ELF-1 (cell line): ENCODE data around the gene CRKL.
"Not testable (repeated sequence)": the region's sequence is repeated elsewhere in the genome, so short reads cannot be mapped to it uniquely, and the experiment has no call there.

Experiments used
- DNase-seq: peaks from one replicate; pipeline ENCODE4 v3.0.0-alpha.2; 2016; ENCODE audit warnings: low read depth, low spot score

Gene CRKL

DNA sequence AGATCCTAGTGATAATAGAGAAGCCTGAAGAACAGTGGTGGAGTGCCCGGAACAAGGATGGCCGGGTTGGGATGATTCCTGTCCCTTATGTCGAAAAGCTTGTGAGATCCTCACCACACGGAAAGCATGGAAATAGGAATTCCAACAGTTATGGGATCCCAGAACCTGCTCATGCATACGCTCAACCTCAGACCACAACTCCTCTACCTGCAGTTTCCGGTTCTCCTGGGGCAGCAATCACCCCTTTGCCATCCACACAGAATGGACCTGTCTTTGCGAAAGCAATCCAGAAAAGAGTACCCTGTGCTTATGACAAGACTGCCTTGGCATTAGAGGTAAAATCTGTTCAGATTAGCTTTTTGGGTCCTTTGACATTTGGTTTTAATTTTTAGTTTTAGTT lies 16.7 kb downstream of the CRKL start:
- no peak for DNase-seq

DNA sequence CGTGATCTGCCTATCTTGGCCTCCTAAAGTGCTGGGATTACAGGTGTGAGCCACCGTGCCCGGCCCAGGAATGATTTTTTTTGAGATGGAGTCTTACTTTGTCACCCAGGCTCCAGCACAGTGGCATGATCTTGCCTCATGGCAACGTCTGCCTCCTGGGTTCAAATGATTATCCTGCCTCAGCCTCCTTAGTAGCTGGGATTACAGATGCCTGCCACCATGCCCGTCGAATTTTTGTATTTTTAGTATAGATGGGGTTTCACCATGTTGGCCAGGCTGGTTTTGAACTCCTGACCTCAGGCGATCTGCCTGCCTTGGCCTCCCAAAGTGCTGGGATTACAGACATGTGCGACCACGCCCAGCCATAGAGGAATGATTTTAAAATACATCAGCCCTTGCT lies 17.8 kb downstream of the CRKL start:
- not testable (repeated sequence) for DNase-seq

DNA sequence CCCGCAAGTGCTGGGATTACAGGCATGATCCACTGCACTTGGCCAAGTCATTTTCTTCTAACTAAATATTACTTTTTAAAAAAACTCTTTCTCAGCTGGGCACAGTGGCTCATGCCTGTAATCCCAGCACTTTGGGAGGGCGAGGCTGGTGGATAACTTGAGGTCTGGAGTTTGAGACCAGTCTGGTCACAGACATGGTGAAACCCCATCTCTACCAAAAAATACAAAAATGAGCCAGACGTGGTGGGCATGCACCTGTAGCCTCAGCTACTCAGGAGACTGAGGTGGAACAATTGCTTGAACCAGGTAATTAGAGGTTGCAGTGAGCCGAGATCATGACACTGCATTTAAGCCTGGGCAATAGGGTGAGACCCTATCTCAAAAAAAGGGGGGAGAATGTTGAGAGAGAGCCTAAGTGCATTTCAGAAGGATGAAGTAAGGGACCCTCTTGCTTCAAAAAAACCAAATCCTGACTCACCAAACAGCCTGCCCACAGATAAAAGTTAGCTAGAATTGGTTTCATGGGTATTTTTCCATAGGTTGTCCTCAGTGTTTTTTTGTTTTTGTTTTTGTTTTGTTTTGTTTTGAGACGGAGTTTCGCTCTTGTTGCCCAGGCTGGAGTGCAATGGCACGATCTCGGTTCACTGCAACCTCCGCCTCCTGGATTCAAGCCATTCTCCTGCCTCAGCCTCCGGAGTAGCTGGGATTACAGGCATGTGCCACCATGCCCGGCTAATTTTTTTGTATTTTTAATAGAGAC lies 18.8 kb downstream of the CRKL start:
- DNase-seq: not testable (repeated sequence)

DNA sequence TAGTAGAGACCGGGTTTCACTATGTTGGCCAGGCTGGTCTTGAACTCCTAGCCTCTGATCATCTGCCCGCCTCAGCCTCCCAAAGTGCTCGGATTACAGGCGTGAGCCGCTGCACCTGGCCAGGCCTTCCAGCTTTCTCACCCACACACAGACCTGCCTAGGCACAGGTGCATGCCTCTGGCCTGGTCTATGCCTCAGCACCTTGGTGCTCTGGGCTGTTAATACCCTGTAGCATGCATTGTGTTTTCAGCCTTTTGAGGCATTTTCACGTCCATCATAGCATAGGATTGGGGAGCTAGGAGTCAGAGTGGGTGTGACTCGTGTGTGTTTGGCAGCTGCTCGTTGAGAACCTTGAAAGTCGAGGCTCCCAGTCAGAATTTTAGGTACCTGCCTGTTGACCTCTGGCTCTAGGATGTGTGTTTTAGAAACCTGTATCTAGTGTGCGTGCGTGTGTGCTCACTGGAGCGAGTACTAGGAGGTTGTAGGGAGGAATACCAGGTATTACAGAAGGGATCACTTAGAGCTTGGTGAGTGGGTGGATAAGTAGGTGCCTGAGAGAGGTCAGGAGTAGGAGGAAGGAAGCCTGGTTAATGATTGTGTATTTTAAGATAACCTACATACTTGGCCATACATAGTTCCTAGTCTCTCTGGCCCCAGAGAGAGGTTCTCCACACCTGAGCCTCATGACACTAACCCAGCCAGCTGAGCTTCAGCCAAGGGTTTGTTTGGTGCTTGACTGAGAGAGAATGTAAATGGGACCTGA lies 20.0 kb downstream of the CRKL start:
- no peak for DNase-seq

DNA sequence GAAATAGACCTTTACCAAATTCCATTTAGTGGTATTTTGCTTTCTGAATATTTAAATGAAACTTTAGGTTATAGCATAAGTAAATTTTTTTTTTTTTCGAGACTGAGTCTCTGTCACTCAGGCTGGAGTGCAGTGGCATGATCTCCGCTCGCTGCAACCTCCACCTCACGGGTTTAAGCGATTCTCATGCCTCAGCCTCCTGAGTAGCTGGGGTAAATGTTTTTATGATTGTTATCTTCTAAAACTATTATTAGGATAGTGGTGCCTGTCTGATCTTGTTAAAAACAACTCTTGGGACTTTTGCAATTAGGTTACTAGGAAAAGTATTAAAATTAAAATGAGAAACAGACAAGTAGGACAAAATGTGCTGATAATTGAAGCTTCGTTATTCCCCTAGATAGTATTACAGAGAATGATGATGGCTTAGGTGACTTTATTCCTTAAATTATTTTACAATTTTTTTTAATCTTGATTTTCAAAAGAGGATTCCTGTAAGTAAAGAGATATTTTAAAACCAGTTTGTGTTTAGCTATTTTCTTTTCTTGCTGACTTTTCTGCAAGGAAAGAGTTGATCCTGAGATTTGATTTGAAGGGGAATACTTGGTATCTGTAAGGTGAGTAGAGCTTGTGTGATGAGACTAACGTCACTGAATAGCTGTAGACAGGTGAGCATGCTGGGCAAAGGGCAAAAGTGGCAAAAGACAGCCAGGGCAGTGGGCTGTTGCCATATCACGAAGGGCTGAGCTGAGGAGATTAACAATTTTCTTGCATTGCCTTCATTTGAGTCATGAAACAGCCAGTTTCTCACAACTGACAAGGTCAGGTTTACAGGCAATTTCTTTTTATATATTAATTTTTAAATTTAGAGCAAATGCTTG lies 20.8 kb downstream of the CRKL start:
- no peak for DNase-seq

DNA sequence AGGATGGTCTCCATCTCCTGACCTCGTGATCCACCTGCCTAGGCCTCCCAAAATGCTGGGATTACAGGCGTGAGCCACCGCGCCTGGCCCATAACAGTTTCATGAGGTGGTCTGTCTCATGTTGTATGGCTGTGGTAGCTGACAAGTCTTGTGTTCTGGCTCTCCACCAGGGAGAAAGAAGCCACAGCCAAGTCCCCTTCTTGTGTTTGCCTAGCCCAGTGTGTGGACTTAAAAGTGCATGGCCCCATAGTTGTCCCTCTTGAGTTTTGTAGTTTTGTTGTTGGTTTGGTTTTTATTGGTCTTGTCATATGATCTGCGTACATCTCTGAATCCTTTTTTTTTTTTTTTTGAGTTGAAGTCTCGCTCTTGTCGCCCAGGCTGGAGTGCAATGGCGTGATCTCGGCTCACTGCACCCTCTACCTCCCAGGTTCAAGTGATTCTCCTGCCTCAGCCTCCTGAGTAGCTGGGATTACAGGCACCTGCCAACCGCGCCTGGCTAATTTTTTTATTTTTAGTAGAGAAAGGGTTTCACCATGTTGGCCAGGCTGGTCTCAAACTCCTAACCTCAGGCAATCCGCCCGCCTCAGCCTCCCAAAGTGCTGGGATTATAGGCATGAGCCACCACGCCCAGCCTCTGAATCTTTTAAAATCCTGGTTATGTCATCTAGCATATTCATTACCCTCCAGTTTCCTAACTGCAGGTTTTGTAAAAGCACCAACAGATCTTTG lies 22.4 kb downstream of the CRKL start:
- DNase-seq: not testable (repeated sequence)

DNA sequence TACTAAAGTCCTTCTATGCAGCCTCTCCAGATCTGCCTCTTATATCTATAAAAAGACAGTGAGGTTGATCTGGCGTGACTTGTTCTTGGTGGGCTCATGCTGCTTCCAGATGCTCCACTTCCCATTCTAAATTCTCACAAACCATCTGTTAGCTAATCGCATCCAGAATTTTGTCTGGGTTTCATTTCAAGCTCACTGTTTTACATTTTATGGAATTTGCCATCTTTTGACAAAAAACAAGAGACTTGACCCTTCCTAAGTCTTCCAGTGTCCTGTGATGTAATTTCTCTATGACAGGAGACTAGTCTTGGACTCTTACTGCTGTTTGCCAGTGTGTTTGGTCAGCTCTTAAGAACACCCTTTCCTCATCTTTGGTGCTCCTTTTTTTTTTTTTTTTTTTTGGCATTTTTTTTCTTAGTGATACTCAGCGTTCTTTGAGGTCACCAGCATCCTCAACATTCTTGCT lies 23.0 kb downstream of the CRKL start:
- no peak for DNase-seq

DNA sequence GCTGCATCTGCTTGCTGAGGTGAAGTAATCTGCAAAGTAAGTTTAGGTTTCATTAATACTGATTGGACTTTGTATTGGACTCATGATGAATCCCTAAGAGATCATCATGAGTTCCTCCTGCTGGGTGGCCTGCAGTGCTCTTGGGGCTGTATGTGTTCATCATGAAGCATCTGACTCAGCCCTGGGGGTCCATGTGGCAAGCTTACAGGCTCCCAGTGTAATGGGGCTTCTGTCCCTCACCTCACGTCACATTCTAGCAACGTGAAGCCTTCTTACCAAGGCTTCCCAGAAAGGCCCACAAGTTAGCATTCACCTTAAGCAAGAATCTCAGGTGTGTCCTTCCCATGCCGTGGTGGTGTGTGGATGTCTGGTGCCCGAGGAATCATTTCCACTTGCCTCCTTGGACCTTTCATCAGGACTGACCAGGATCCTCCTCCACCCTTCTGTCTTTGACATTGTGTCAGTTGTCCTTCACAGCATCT lies 23.7 kb downstream of the CRKL start:
- DNase-seq: no peak

DNA sequence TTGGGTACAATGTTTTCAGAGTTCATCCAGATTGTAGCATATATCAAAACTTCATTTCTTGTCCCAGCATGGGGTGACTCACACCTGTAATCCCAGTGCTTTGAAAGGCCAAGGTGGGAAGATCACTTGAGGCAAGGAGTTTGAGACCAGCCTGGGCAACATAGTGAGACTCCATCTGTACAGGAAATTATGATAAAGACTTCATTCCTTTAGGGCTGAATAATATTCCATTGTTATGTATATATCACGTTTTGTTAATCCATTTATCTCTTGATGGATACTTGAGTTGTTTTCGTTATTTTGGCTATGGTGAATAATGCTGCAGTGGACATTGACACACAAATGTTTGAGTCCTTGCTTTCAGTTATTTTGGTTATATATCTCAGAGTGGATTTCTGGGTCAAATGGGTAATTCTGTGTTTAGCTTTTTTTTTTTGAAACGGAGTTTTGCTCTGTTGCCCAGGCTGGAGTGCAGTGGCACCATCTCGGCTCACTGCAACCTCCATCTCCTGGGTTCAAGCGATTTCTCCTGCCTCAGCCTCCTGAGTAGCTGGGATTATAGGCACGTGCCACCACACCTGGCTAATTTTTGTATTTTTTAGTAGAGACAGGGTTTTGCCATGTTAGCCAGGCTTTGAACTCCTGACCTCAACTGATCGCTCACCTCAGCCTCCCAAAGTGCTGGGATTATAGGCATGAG lies 25.1 kb downstream of the CRKL start:
- DNase-seq: not testable (repeated sequence)

DNA sequence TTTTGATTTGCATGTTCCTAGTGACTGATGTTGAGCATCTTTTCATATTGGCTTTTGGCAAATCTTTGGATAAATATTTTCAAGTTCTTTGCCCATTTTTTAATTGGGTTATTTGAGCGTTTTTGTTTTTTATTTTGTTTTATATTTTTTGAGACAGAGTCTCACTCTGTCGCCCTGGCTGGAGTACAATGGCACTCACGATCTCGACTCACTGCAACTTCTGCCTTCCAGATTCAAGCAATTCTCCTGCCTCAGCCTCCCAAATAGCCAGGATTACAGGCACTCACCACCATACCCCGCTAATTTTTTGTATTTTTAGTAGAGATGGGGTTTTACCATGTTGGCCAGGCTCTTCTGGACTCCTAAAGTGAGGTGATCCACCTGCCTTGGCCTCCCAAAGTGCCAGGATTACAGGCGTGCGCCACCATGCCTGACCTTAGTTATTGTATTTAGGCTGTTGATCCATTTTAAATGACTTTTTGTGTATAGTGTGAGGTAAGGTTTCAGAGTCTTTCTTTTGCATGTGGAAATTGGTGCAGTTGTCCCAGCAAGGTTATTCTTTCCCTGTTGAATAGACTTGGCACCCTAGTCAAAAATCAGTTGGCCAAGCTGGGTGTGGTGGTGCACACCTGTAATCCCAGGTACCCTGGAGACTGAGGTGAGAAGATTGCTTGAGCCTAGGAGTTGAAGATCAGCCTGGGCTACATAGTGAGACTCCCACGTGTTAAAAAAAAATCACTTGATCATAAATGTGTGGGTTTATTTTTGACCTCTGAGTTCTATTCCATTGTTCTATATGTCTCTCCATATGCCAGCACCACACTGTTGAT lies 26.1 kb downstream of the CRKL start:
- DNase-seq: no peak

DNA sequence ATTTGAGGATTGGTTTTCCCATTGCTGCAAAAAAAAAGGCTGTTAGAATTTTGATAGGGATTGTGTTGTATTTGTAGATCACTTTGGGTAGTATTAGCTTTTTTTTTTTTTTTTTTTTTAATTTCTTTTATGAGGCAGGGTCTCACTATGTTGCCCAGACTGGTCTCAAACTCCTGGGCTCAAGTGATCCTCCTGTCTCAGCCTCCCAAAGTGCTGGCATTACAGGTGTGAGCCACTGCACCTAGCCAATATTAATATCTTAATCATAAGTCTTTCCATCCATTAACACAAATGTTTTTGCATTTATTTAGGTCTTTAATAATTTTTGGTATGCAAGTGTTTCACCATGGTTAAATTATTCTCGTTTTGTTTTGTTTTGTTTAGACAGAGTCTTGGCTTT lies 26.8 kb downstream of the CRKL start:
- DNase-seq: no peak

DNA sequence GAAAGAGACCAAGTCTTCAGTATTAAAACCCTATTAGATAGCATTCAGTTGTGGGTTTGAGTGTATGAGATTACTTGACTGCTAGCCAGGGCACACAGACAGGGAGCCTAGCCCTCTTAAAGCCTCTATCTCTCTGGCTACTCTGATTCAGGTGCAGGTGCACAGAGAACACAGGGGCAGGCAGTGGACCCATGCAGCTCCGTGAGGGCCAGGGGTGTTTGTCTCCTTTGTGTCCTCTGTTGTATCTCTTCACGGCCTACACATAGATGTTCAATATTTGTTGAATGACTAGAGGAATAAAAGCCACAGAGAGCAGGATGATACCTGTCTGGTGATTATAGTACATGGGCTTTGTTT lies 28.3 kb downstream of the CRKL start:
- no peak for DNase-seq

DNA sequence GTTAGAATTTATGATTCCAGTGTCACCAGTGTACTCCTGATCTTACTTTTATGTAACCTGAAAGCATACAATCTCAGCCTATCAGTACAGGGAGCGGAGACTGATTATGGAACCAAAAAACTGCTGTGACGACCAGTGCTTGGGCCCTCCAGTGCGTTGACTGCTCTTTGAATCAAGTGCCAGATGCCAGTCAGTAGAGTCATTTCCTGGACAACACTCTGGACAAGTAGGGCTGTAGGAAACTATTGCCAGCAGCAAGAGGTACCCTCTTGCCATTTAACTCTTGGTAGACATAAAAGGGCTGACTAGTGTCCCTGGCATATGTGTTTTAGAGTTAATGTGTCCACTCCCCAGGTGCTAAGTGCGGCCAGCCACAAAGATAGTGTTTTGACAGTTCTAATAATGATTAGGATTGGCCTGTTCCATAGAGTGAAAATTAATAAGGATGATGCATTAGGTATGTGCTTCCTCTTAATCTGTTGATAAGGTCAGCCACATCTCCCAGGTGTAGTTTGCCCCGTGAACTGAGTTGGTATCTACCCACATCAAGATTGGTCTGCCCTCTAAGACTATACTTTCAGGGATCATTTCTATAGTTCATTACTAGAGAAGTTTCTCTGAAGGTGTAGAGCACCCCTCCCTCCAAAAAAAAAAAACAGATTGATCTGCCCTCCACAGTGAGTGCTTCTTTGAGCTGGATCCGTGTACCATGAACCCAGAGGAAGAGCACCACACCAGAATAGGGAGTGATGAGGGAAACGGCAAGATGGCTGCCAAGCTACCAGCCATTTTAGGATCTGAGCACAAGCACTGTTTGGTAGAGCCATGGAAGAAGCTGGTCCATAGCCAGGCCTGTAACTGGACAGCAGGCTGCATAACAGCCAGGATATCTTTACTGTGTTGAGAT lies 29.1 kb downstream of the CRKL start:
- no peak for DNase-seq

DNA sequence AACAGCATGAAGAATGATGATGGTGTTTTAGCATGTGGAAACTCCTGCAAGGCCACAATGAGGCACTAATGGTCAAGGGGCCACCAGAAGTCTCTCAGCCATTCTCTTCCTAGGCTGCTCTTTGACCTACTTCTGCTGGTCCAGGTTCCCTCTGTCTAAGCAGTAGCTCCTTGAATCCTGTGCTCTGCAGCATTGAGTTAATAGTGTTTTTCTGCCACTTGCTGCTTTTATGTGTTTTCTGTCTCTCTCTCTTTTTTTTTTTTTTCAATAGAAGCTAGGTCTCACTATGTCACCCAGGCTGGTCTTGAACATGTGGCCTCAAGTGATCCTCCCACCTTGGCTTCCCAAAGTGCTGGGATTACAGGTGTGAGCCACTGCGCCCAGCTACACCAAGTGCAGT lies 29.8 kb downstream of the CRKL start:
- no peak for DNase-seq

DNA sequence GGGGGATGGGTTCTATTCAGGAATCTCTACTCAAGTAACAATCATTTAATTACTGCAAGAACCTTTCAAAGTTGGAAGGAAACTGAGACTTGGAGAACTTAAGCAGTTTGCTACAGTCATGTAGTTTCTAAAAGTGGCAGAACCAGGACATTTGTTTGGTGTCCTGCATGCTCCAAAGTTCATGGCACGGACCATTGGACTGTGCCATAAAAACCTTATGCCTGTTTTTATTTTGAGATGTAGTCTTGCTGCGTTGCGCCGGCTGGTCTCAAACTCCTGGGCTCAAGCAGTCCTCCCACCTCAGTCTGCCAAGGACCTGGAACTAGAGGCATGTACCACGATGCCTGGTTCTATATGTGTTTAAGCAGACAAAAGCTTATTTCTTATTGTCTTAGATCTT lies 31.2 kb downstream of the CRKL start:
- no peak for DNase-seq

DNA sequence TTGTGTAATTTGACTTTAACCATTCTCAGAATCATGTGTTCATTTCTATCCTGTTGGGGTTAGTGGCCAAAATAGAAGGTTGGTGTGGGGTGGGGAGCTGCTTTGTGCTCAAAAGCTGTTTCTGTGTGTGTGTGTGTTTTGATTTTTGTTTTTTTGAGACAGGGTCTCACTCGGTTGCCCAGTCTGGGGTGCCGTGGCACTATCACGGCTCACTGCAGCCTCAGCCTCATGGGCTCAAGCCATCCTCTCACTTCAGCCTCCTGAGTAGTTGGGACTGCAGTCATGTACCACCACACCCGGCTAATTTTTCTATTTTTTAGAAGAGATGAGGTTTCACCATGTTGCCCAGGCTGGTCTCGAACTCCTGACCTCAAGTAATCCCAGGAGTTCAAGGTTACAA lies 31.8 kb downstream of the CRKL start:
- DNase-seq: no peak

DNA sequence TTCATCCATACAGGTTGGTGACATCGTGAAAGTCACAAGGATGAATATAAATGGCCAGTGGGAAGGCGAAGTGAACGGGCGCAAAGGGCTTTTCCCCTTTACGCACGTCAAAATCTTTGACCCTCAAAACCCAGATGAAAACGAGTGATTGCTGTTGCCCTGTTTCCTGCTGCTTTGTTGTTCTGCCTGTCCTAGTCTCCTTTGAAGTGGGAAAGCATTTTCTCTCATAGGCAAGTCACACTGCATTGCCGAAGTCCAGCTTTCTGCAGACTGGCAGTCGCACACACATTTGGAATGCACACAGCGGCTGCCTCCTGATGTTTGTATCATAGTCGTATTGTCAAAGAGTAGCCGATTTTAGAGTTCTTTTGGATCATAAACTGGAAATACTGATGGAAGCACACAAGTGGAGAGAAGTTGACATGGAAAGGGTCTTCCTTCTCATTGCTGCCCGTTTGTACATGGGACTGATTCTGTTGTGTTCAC lies 32.5 kb downstream of the CRKL start:
- DNase-seq: no peak

DNA sequence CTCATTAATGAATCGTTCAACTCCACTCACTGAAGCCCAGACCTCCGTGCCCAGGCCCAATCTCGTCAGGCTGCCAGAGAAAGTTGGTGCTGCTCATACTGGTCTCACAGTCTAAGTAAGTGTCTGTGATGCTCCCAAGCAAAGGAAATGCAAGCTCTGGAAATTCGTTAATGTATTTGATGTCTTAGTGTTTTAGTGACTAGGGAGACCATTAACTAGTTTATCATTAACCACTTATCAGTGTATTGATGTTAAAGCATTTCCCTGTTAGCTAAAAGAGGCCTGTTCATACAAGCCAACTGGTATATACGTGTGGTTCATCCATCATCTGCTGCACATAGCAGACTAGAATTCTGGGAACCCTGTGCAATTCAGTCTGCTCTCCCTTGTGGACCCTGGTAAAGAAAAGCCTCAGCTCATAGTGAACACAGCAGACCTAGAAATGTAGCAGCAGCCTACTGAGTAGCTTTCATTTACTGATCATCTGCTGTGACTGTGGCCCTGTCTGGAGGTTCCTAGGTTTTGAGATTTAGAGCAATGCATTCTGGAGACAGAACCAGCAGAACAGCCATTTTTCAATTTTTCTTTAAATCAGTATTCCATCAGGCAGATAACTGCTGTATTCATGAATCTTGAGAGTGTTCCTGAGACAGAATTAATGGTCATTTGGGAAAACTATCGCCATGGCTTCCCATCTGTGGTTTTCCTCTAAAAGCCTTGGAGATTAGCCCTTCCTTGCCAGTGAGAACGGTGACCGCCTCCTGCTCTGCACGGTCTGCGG lies 34.1 kb downstream of the CRKL start:
- DNase-seq: no peak
